HepG2 (cell line): Measurements from ENCODE around the gene THAP2. TPM values are rescaled to one million over a fixed set of nuclear protein-coding genes. Genes with fewer than 3 reads are reported as not detected.

Experiments used
- ADNP ChIP-seq: sonication (generic); formaldehyde crosslinking; IDR thresholded peaks from 2 replicates; pipeline ENCODE4 v1.4.0; 2020; ENCODE audit warnings: missing genetic modification reagents
- FOXK2 ChIP-seq: fragments of 450-650 bp; IDR thresholded peaks from 2 replicates; pipeline ENCODE4 v1.6.1; 2016
- MAZ ChIP-seq, 2 experiments: sonication (generic) in 1 of 2; formaldehyde crosslinking in 1 of 2; IDR thresholded peaks; 2 replicates each; pipeline versions ENCODE4 v1.5.0 to v1.6.1; 2012 to 2020; ENCODE audit warnings: low read depth in 2 of 2, mild to moderate bottlenecking in 2 of 2, borderline replicate concordance in 1 of 2, improper control_type of control experiment in 1 of 2, low read length in 1 of 2, missing genetic modification reagents in 1 of 2, moderate library complexity in 1 of 2
- PBX2 ChIP-seq: IDR thresholded peaks from 2 replicates; pipeline ENCODE4 v1.6.1; 2016; ENCODE audit warnings: control low read depth
- PCBP1 ChIP-seq: fragments of 200-400 bp; formaldehyde crosslinking; IDR thresholded peaks from 2 replicates; pipeline ENCODE4 v1.6.1; 2017; ENCODE audit warnings: mild to moderate bottlenecking, low read depth, low read length, borderline replicate concordance
- PLRG1 ChIP-seq: fragments of 450-650 bp; conservative IDR thresholded peaks from 2 replicates; pipeline ENCODE4 v1.6.1; 2016
- SP5 ChIP-seq: IDR thresholded peaks from 2 replicates; pipeline ENCODE4 v1.6.1; 2016; ENCODE audit warnings: low read depth, borderline replicate concordance
- SUZ12 ChIP-seq: fragments of 150-350 bp; IDR thresholded peaks from 2 replicates; pipeline ENCODE4 v1.6.1; 2014; ENCODE audit warnings: low read depth, low read length
- TGIF2 ChIP-seq: IDR thresholded peaks from 2 replicates; pipeline ENCODE4 v1.6.1; 2016; ENCODE audit warnings: control low read depth, missing compliant biosample characterization
- TRIM24 ChIP-seq: sonication (generic); formaldehyde crosslinking; IDR thresholded peaks from 2 replicates; pipeline ENCODE4 v1.8.0; 2022; ENCODE audit warnings: mild to moderate bottlenecking, missing genetic modification reagents
- ZBTB26 ChIP-seq: IDR thresholded peaks from 2 replicates; pipeline ENCODE4 v1.6.1; 2016; ENCODE audit warnings: missing compliant biosample characterization, missing genetic modification reagents, borderline replicate concordance
- ZBTB37 ChIP-seq: sonication (generic); formaldehyde crosslinking; IDR thresholded peaks from 2 replicates; pipeline ENCODE4 v1.4.0; 2020; ENCODE audit warnings: mild to moderate bottlenecking, missing genetic modification reagents
- ZBTB40 ChIP-seq, 2 experiments: fragments of 450-650 bp in 1 of 2; sonication (generic) in 1 of 2; formaldehyde crosslinking in 1 of 2; IDR thresholded peaks; 2 replicates each; pipeline versions ENCODE4 v1.6.1 to v1.8.0; 2016 to 2022; ENCODE audit warnings: antibody characterized with exemption in 1 of 2, mild to moderate bottlenecking in 1 of 2, missing genetic modification reagents in 1 of 2
- ZFP37 ChIP-seq: sonication (generic); formaldehyde crosslinking; IDR thresholded peaks from 2 replicates; pipeline ENCODE4 v1.4.0; 2020; ENCODE audit warnings: missing genetic modification reagents, borderline replicate concordance
- ZNF484 ChIP-seq: sonication (generic); formaldehyde crosslinking; IDR thresholded peaks from 2 replicates; pipeline ENCODE4 v1.5.1; 2020; ENCODE audit warnings: mild to moderate bottlenecking, low read depth, missing genetic modification reagents, borderline replicate concordance
- ZNF749 ChIP-seq: sonication (generic); formaldehyde crosslinking; IDR thresholded peaks from 2 replicates; pipeline ENCODE4 v1.8.0; 2022; ENCODE audit warnings: mild to moderate bottlenecking, missing genetic modification reagents, moderate library complexity, borderline replicate concordance
- polyA plus RNA-seq, 8 experiments: library from polyadenylated mRNA; depleted of rRNA in 3 of 8; stranded (reverse) in 7 of 8; unstranded in 1 of 8; fragments of >200 nt; fragmentation: Illumina TruSeq in 4 of 8; extraction: Trizol in 4 of 8; gene quantifications; 2 replicates each; pipeline versions ENCODE4 v1.2.1 to v1.2.3, GENCODE V29; 2011 to 2016; ENCODE audit warnings: low read depth in 4 of 8, missing spikeins in 1 of 8, mixed read lengths in 1 of 8; ENCODE audit not compliant: insufficient read depth in 1 of 8
- total RNA-seq, 5 experiments: library from RNA; depleted of rRNA; stranded (reverse); fragments of >200 nt; fragmentation: Illumina TruSeq; extraction: Trizol; gene quantifications; 2 replicates each; pipeline ENCODE4 v1.2.3, GENCODE V29; 2016; ENCODE audit warnings: low read depth in 1 of 5

THAP2 gene
- total and polyA plus RNA-seq, 2 of the 13 experiments (the other 11 are each of a cell fraction or from before 2014, with no cell fraction given): 5.2 to 6.2 TPM

GRCh38 chr12:71662849-71663560 lies 1.1 kb upstream of the THAP2 start (continued):
- TF ChIP-seq ZBTB40 (IDR thresholded peaks at IDR 0.05) (no peak), ZBTB40 (CRISPR knock-in tag; IDR thresholded peaks at IDR 0.05) (peak; percentile 68), ZNF484 (no peak), TGIF2 (CRISPR knock-in tag) (0 out of 2 replicates have a peak, but pooled peaks have one; percentile 33), PBX2 (CRISPR knock-in tag) (no peak), FOXK2 (no peak), SP5 (CRISPR knock-in tag) (0 out of 2 replicates have a peak, but pooled peaks have one; percentile 13), ZBTB37 (CRISPR knock-in tag) (no peak), MAZ (IDR thresholded peaks at IDR 0.05; ENCODE audit: borderline replicate concordance, low read depth, low read length) (no peak), MAZ (CRISPR knock-in tag; IDR thresholded peaks at IDR 0.05; ENCODE audit: low read depth) (0 out of 2 replicates have a peak, but pooled peaks have one; percentile 15), ZFP37 (no peak), SUZ12 (no peak), ZNF749 (CRISPR knock-in tag) (no peak; the same call in 1 of the 2 replicates), PCBP1 (no peak), PLRG1 (no peak), TRIM24 (CRISPR knock-in tag) (no peak), ZBTB26 (CRISPR knock-in tag) (no peak), ADNP (no peak)
